ENCODE data around the gene MRS2. TPM values are rescaled to one million over a fixed set of nuclear protein-coding genes. Genes with fewer than 3 reads are reported as not detected.

The MRS2 gene
- total and polyA plus RNA-seq, 4 experiments from 2014 or later, result 19.0 to 27.1 (median 23.4) TPM

DNA sequence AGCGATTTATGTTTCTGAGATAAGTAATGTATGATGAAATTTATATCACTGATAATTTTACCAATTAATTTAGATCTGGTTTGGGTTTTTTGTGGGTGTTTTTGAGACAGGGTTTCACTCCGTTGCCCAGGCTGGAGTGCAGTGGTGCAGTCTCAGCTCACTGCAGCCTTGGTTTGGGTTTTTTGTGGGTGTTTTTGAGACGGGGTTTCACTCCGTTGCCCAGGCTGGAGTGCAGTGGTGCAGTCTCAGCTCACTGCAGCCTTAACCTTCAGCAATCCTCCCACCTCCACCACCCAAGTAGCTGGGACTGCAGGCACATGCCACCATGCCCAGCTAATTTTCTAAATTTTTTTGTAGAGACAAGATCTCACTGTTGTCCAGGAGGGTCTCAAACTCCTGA, 13.0 kb downstream of the MRS2 start:
- CTCF ChIA-PET (ENCODE audit: partially characterized antibody), result interaction anchor here (1.1 kb wide), 1 partner anchor 11 kb away, joined by 3 read pairs; no protein-coding TSS in a partner anchor
- POLR2A ChIA-PET (ENCODE audit: partially characterized antibody), result no interaction called here
- Mint-ChIP-seq H3K27ac (no peak overlapping the region), H3K36me3 (peaks cover 53 to 65% of the 10 kb centered on the region in 2 donors), H3K4me3 (no peak overlapping the region), H3K9me3 (no peaks in the 10 kb centered on the region), H3K27me3 (no peaks in the 10 kb centered on the region), H3K4me1 (peaks cover 0 to 1% (median 0%) of the 10 kb centered on the region in 4 donors)
- no peaks in the 10 kb centered on the region for H3K4me1 ChIP-seq (ENCODE audit: insufficient read depth, low read length)
- H3K27ac ChIP-seq (ENCODE audit: low read depth, low read length), result no peak overlapping the region
- peaks cover 63% of the 10 kb centered on the region for H3K36me3 ChIP-seq (ENCODE audit: insufficient read depth, low read length)
- H3K27me3 ChIP-seq (ENCODE audit: insufficient read depth, low read length), result no peaks in the 10 kb centered on the region
- no peaks in the 10 kb centered on the region for H3K9me3 ChIP-seq (ENCODE audit: control insufficient read depth in 1 of 2, low read length in 2 of 2)
- no peak for DNase-seq
- no peak overlapping the region for H3K4me3 ChIP-seq (ENCODE audit: low read length in 2 of 2)
- intact Hi-C loops (cut with micrococcal nuclease), result no loop called here

DNA sequence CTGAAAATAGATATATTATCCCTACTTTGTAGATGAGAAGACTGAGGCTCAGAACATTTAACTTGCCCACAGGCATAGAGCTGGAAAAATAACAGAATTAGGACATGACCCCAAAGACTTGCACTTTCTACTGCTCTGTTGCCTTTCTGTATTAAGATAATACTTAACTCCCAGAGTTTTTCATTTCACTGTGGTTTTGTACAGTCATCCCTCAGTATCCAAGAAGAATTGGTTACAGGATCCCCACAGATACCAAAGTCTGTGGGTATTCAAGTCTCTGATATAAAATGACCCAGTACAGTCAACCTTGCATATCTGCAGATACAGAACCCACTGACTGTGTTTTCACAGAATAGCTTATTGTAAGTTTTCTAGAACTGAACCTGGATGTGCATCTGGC, 16.8 kb downstream of the MRS2 start:
- ChIA-PET POLR2A (ENCODE audit: partially characterized antibody) (no interaction called here), CTCF (ENCODE audit: partially characterized antibody) (interaction anchor here (1.3 kb wide), 1 partner anchor 11 kb away, joined by 3 read pairs; no protein-coding TSS in a partner anchor)
- Mint-ChIP-seq H3K27me3 (no peaks in the 10 kb centered on the region), H3K9me3 (no peaks in the 10 kb centered on the region), H3K36me3 (peaks cover 53 to 74% of the 10 kb centered on the region in 2 donors), H3K4me1 (no peaks in the 10 kb centered on the region), H3K4me3 (no peak overlapping the region), H3K27ac (peak overlapping the region in 1 of 7 donors; percentile 22)
- Histone ChIP-seq H3K36me3 (ENCODE audit: insufficient read depth, low read length) (peaks cover 66% of the 10 kb centered on the region), H3K4me1 (ENCODE audit: insufficient read depth, low read length) (no peaks in the 10 kb centered on the region), H3K9me3 (ENCODE audit: control insufficient read depth in 1 of 2, low read length in 2 of 2) (no peaks in the 10 kb centered on the region), H3K4me3 (ENCODE audit: low read length in 2 of 2) (no peak overlapping the region), H3K27me3 (ENCODE audit: insufficient read depth, low read length) (no peaks in the 10 kb centered on the region), H3K27ac (ENCODE audit: low read depth, low read length) (no peak overlapping the region)
- intact Hi-C loops (cut with micrococcal nuclease), result no loop called here
- no peak for DNase-seq

DNA sequence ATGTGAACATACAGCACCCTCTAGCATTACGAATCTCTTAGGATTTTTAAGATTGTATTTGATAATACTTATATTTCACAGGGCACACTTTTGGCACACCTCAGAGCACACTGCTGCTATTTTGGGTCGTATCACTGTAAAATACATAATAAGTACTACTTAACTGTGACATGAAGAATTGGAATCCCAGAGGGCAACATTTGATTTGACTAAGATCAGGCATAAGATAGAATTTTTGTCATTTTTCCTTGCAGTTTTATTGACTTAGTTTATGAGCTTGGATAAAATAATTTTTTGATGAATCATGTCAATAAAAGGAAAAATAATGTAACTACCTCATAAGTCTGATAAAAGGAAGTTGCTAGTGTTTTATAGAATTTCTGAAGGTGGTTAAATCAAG, 22.4 kb downstream of the MRS2 start:
- no peak overlapping the region for H3K4me3 Mint-ChIP-seq
- no peaks in the 10 kb centered on the region for H3K27me3 Mint-ChIP-seq
- peaks cover 25 to 60% of the 10 kb centered on the region in 2 donors for H3K36me3 Mint-ChIP-seq
- ChIA-PET POLR2A (ENCODE audit: partially characterized antibody) (interaction anchor here (1.3 kb wide), 1 partner anchor 333 kb away, joined by 3 read pairs; no protein-coding TSS in a partner anchor), CTCF (ENCODE audit: partially characterized antibody) (interaction anchor here (2.1 kb wide), 1 partner anchor 10 kb away, joined by 5 read pairs; no protein-coding TSS in a partner anchor)
- no peaks in the 10 kb centered on the region for H3K9me3 Mint-ChIP-seq
- H3K27me3 ChIP-seq (ENCODE audit: insufficient read depth, low read length), result no peaks in the 10 kb centered on the region
- H3K4me3 ChIP-seq (ENCODE audit: low read length in 2 of 2), result no peak overlapping the region
- H3K27ac ChIP-seq (ENCODE audit: low read depth, low read length), result no peak overlapping the region
- H3K36me3 ChIP-seq (ENCODE audit: insufficient read depth, low read length), result peaks cover 32% of the 10 kb centered on the region
- H3K27ac Mint-ChIP-seq, result no peak overlapping the region
- intact Hi-C loops (cut with micrococcal nuclease), result no loop called here
- DNase-seq, result no peak
- no peaks in the 10 kb centered on the region for H3K4me1 ChIP-seq (ENCODE audit: insufficient read depth, low read length)
- no peaks in the 10 kb centered on the region for H3K4me1 Mint-ChIP-seq
- no peaks in the 10 kb centered on the region for H3K9me3 ChIP-seq (ENCODE audit: control insufficient read depth in 1 of 2, low read length in 2 of 2)

DNA sequence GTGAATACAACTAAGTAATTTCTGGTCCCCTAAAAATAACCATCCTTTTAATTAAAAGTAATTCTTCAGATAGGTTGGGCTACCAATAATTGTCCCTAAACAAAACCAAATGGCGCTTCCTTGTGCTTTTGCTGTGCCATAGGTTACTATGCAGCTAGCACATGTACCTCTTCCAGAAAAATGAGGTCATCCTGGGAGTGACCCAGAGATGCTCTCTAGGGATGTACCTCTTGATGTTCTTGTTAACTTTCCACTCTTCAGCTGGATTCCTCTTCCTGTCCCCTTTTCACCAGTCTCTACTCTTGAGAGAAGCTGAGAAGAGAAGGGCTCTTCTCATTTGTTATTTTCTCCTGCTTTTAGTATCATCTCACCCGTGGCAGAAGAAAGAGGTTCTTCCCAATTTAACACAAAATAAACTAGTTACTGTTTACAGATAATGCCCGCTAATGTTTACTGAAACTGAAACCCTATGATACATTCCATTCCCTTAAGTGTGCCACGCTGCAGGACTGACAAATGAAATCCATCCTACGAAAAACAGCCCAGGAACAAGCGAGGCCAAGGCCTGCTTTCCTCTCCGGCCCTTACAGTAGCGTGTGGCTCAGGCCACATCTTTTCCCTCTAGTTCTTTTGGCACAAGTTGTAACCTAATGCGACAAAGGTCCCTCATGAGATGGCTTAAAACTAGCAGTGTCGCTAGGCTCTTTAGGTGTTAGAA, 24.2 kb downstream of the MRS2 start:
- H3K4me1 Mint-ChIP-seq, result peaks cover 0 to 1% (median 0%) of the 10 kb centered on the region in 4 donors
- Histone ChIP-seq H3K4me1 (ENCODE audit: insufficient read depth, low read length) (no peaks in the 10 kb centered on the region), H3K4me3 (ENCODE audit: low read length in 2 of 2) (no peak overlapping the region), H3K36me3 (ENCODE audit: insufficient read depth, low read length) (peaks cover 21% of the 10 kb centered on the region), H3K9me3 (ENCODE audit: control insufficient read depth in 1 of 2, low read length in 2 of 2) (no peaks in the 10 kb centered on the region), H3K27ac (ENCODE audit: low read depth, low read length) (no peak overlapping the region), H3K27me3 (ENCODE audit: insufficient read depth, low read length) (no peaks in the 10 kb centered on the region)
- H3K9me3 Mint-ChIP-seq, result no peaks in the 10 kb centered on the region
- intact Hi-C loops (cut with micrococcal nuclease), result no loop called here
- H3K4me3 Mint-ChIP-seq, result no peak overlapping the region
- peak overlapping the region in 3 of 7 donors; percentile 0 to 37 (median 7) for H3K27ac Mint-ChIP-seq
- ChIA-PET CTCF (ENCODE audit: partially characterized antibody) (no interaction called here), POLR2A (ENCODE audit: partially characterized antibody) (no interaction called here)
- H3K27me3 Mint-ChIP-seq, result no peaks in the 10 kb centered on the region
- no peak for DNase-seq
- peaks cover 17 to 45% of the 10 kb centered on the region in 2 donors for H3K36me3 Mint-ChIP-seq

DNA sequence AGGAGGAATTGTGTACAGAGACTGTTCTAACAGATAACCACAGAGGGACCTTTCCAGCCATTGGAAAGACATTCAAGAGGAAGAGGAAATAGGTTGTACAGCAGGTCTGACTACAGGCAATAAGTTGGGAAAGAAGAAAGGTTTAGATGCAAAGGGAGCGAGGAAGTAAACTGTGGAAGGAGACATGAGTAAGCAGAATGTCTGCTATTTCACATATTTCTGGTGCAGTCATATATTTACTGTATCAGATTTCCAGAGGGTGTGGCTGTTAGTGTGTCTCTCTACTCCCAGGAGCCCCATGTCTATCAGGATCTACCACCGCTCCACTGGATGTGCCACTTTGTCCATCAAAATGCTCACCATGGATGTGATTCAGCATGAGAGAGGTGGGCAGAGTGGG, 25.9 kb downstream of the MRS2 start:
- no peak overlapping the region for H3K4me3 ChIP-seq (ENCODE audit: low read length in 2 of 2)
- Mint-ChIP-seq H3K9me3 (no peaks in the 10 kb centered on the region), H3K36me3 (peaks cover 9 to 29% of the 10 kb centered on the region in 2 donors), H3K4me1 (peaks cover 0 to 1% (median 0%) of the 10 kb centered on the region in 4 donors), H3K4me3 (no peak overlapping the region), H3K27me3 (no peaks in the 10 kb centered on the region), H3K27ac (peak overlapping the region in 2 of 7 donors; percentile 7 to 19)
- H3K36me3 ChIP-seq (ENCODE audit: insufficient read depth, low read length), result peaks cover 13% of the 10 kb centered on the region
- intact Hi-C loops (cut with micrococcal nuclease), result no loop called here
- POLR2A ChIA-PET (ENCODE audit: partially characterized antibody), result no interaction called here
- CTCF ChIA-PET (ENCODE audit: partially characterized antibody), result interaction anchor here (4.8 kb wide), 1 partner anchor 91 kb away, joined by 34 read pairs; no protein-coding TSS in a partner anchor
- no peaks in the 10 kb centered on the region for H3K9me3 ChIP-seq (ENCODE audit: control insufficient read depth in 1 of 2, low read length in 2 of 2)
- DNase-seq, result no peak
- no peaks in the 10 kb centered on the region for H3K27me3 ChIP-seq (ENCODE audit: insufficient read depth, low read length)
- H3K4me1 ChIP-seq (ENCODE audit: insufficient read depth, low read length), result no peaks in the 10 kb centered on the region
- no peak overlapping the region for H3K27ac ChIP-seq (ENCODE audit: low read depth, low read length)

DNA sequence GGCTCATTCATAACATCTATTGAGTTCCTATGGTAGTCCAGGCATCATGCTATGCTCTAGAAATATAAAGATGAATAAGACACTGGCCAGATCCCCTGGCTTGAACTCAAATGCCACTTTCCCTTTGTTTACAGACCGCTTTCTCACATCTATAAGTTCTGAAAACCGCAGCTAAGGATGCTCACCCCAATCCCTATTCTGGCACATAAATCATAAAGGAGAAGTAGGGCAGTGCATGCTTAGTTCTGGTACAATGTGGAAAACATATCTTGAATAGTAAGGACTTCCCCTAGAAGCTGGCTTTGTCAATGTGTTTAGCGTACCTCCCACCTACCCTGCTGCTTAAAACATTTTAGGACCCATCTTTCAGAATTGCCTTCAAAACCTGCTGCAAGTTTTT, 26.4 kb downstream of the MRS2 start:
- no peaks in the 10 kb centered on the region for H3K9me3 ChIP-seq (ENCODE audit: control insufficient read depth in 1 of 2, low read length in 2 of 2)
- H3K27me3 Mint-ChIP-seq, result no peaks in the 10 kb centered on the region
- POLR2A ChIA-PET (ENCODE audit: partially characterized antibody), result no interaction called here
- intact Hi-C loops (cut with micrococcal nuclease), result no loop called here
- no peak overlapping the region for H3K4me3 ChIP-seq (ENCODE audit: low read length in 2 of 2)
- H3K4me1 Mint-ChIP-seq, result peaks cover 0 to 1% (median 0%) of the 10 kb centered on the region in 4 donors
- H3K36me3 Mint-ChIP-seq, result peaks cover 8 to 26% of the 10 kb centered on the region in 2 donors
- peaks cover 8% of the 10 kb centered on the region for H3K36me3 ChIP-seq (ENCODE audit: insufficient read depth, low read length)
- no peaks in the 10 kb centered on the region for H3K27me3 ChIP-seq (ENCODE audit: insufficient read depth, low read length)
- no peak overlapping the region for H3K27ac ChIP-seq (ENCODE audit: low read depth, low read length)
- no peaks in the 10 kb centered on the region for H3K9me3 Mint-ChIP-seq
- H3K27ac Mint-ChIP-seq, result no peak overlapping the region
- DNase-seq, result no peak
- no peak overlapping the region for H3K4me3 Mint-ChIP-seq
- CTCF ChIA-PET (ENCODE audit: partially characterized antibody), result interaction anchor here (1.1 to 4.8 kb wide), 4 partner anchors 7 to 94 kb away, joined by 3 to 34 read pairs (median 9); no protein-coding TSS in a partner anchor
- H3K4me1 ChIP-seq (ENCODE audit: insufficient read depth, low read length), result no peaks in the 10 kb centered on the region

DNA sequence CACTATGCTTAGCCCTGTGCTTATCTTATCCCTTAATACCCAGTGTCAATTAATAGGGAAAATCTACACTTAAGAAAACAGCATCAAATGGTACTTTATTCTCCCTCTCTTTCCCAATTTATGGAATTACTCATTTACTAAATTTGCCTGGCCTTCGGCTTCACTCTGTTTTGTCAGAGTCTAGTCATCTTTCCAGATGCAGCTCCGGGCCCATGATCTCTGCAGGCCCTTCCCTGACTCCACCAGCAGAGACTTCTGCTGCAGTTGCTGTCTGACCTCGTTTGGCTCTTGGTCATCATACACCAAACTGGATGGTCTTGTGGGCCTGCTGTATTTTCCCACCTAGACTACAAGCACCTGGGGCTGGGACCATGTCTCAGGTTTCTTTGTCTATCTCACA, 27.4 kb downstream of the MRS2 start:
- no peak overlapping the region for H3K4me3 Mint-ChIP-seq
- H3K9me3 ChIP-seq (ENCODE audit: control insufficient read depth in 1 of 2, low read length in 2 of 2), result no peaks in the 10 kb centered on the region
- DNase-seq, result no peak

More for the DNA sequence above, 27.4 kb downstream of the MRS2 start:
- Histone ChIP-seq H3K4me3 (ENCODE audit: low read length in 2 of 2) (no peak overlapping the region), H3K36me3 (ENCODE audit: insufficient read depth, low read length) (no peaks in the 10 kb centered on the region), H3K27ac (ENCODE audit: low read depth, low read length) (no peak overlapping the region), H3K27me3 (ENCODE audit: insufficient read depth, low read length) (no peaks in the 10 kb centered on the region), H3K4me1 (ENCODE audit: insufficient read depth, low read length) (no peaks in the 10 kb centered on the region)
- H3K4me1 Mint-ChIP-seq, result peaks cover 0 to 1% (median 0%) of the 10 kb centered on the region in 4 donors
- no peaks in the 10 kb centered on the region for H3K27me3 Mint-ChIP-seq
- intact Hi-C loops (cut with micrococcal nuclease), result loop anchor here (5.0 kb wide), 1 partner anchor 587 kb away; no protein-coding TSS in a partner anchor
- H3K9me3 Mint-ChIP-seq, result no peaks in the 10 kb centered on the region
- H3K27ac Mint-ChIP-seq, result no peak overlapping the region
- ChIA-PET POLR2A (ENCODE audit: partially characterized antibody) (no interaction called here), CTCF (ENCODE audit: partially characterized antibody) (interaction anchor here (0.9 to 4.8 kb wide), 11 partner anchors 8 to 641 kb away, joined by 3 to 34 read pairs (median 4); partner anchors contain the start of gene ALDH5A1)
- H3K36me3 Mint-ChIP-seq, result peaks cover 0 to 17% of the 10 kb centered on the region in 2 donors
